Panc1 (cell line): Measurements from ENCODE around the gene NPAS4. TPM values are rescaled to one million over a fixed set of nuclear protein-coding genes. Genes with fewer than 3 reads are reported as not detected.
A peak's percentile ranks its signal among the peaks of the same experiment; 100 is the strongest.

Experiments used
- ATAC-seq: fragments of 200-7000 bp; cut with Tn5 transposase; 2 replicates; pipeline ENCODE4 v1.9.1; 2020; ENCODE audit warnings: mild to moderate bottlenecking, moderate library complexity
- BruUV-seq: library from RNA; stranded (reverse); fragments of 400-500 nt; replicated peaks from 2 replicates; lab custom pipeline; 2021; lab: Mats Ljungman, UMichigan
- CTCF ChIA-PET: fragments of 300-600 bp; sonication (Branson Sonifier 250); formaldehyde crosslinking; loops from one replicate; lab custom pipeline; 2022; ENCODE audit warnings: antibody characterized with exemption; lab: Charles Lee
- POLR2A ChIA-PET: fragments of 300-600 bp; sonication (Branson Sonifier 250); formaldehyde crosslinking; loops from one replicate; lab custom pipeline; 2022; ENCODE audit warnings: antibody characterized with exemption; lab: Charles Lee
- DNase-seq: peaks from one replicate; pipeline ENCODE4 v3.0.0-alpha.2; 2010; ENCODE audit warnings: low read depth, low spot score
- H3K27ac ChIP-seq: 2 replicates; pipeline ENCODE4 v1.5.1; 2011; ENCODE audit warnings: mild to moderate bottlenecking, low read length, inconsistent platforms
- H3K27me3 ChIP-seq: fragments of 200-500 bp; sonication (Bioruptor generic); 2 replicates; pipeline ENCODE4 v1.6.0; 2014; ENCODE audit warnings: low read length, inconsistent platforms; ENCODE audit not compliant: control insufficient read depth, insufficient read depth
- H3K36me3 ChIP-seq: fragments of 200-500 bp; sonication (Bioruptor generic); 2 replicates; pipeline ENCODE4 v1.5.1; 2014; ENCODE audit warnings: inconsistent platforms, mild to moderate bottlenecking, low read length, moderate library complexity; ENCODE audit not compliant: control insufficient read depth, insufficient read depth
- H3K4me1 ChIP-seq: 2 replicates; pipeline ENCODE4 v1.5.1; 2011; ENCODE audit warnings: inconsistent platforms, mild to moderate bottlenecking, low read length, moderate library complexity; ENCODE audit not compliant: control insufficient read depth, insufficient read depth
- H3K4me3 ChIP-seq, 2 experiments: 2 replicates each; pipeline ENCODE4 v1.5.1; 2011 to 2012; ENCODE audit warnings: low read depth in 2 of 2, low read length in 2 of 2, mild to moderate bottlenecking in 2 of 2, inconsistent platforms in 1 of 2, moderate library complexity in 1 of 2
- H3K9me3 ChIP-seq: fragments of 200-500 bp; sonication (Bioruptor generic); 2 replicates; pipeline ENCODE4 v1.5.1; 2014; ENCODE audit warnings: low read depth, mild to moderate bottlenecking, inconsistent platforms, low read length, moderate library complexity; ENCODE audit not compliant: control insufficient read depth, insufficient read depth
- CTCF ChIP-seq: fragments of 450-650 bp; IDR thresholded peaks from 2 replicates; pipeline ENCODE4 v1.5.1; 2017; ENCODE audit warnings: mild to moderate bottlenecking
- POLR2AphosphoS5 ChIP-seq: IDR thresholded peaks from 2 replicates; pipeline ENCODE4 v1.6.1; 2012; ENCODE audit warnings: mild to moderate bottlenecking, low read depth, low read length, moderate library complexity
- REST ChIP-seq, 2 experiments: IDR thresholded peaks; 2 replicates each; pipeline ENCODE4 v1.6.1; 2011 to 2012; ENCODE audit warnings: low read depth in 2 of 2, control low read depth in 1 of 2, low read length in 1 of 2, mild to moderate bottlenecking in 1 of 2, moderate library complexity in 1 of 2; ENCODE audit not compliant: insufficient read depth in 1 of 2
- SIN3A ChIP-seq: IDR thresholded peaks from 2 replicates; pipeline ENCODE4 v1.6.1; 2012; ENCODE audit warnings: low read depth, mild to moderate bottlenecking, low read length, moderate library complexity, borderline replicate concordance; ENCODE audit not compliant: insufficient read depth
- TCF7L2 ChIP-seq: IDR thresholded peaks from 2 replicates; pipeline ENCODE4 v1.6.1; 2011; ENCODE audit warnings: mild to moderate bottlenecking, low read depth, low read length, inconsistent platforms
- in situ Hi-C: cut with HindIII; loops from 2 replicates; pipeline ENCODE4 v1.10.0; 2016; ENCODE audit warnings: low sequenced_read_pairs, low pct_unique_long_range_greater_than_20kb
- intact Hi-C: fragments of 100-400 bp; cut with micrococcal nuclease; formaldehyde crosslinking; loops from one replicate; pipeline ENCODE4 v1.10.0; 2022; ENCODE audit not compliant: unreplicated experiment
- total RNA-seq: library from RNA; stranded (reverse); gene quantifications from one replicate; pipeline ENCODE4 v1.2.1, GENCODE V29; 2021; ENCODE audit not compliant: unreplicated experiment

The NPAS4 gene
- total RNA-seq, 1 experiment from 2014 or later: 0.08 TPM

DNA sequence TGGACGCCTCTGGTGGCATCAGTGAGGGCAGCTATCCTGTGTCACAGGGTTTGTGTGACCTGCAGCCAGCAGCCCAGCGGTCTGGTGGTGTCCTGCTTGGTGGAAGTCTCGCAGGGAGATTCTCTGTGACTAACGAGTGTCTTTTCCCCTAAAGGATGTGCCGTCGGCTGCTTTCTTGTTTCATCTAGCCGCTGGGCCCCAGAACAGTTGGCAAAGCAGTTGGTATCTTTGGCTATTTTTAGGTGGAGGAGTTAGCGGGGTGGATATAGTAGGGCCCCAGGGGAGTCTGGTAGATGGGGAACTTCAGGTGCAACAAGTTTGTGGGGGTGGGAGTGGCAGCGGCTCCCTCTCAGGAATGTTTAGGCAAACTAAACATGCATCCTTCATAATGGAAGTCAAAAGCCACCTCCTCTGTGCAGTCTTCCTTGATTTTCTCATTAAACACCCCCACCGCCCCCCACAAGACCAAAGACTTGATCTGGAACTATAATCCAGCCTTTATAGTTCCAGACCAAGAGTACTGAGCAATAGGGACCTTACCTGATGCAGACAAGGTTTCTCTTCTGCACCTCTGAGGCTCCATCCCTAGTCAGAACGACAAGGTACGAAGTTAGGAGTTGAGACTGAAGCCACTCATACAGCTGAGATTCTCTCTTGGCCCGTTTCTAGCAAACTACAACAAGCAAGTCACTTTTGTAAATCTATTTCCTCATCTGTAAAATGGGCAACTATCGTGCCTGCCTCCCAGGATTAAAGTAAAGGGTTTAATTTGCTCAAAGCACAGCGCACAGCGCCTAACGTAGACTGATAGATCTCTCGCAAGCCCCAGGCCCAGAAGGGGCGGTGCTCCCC lies 44.8 kb downstream of the NPAS4 start:
- no peaks in the 10 kb centered on the region for H3K9me3 ChIP-seq
- in situ Hi-C loops: no loop called here
- ChIA-PET POLR2A (no interaction called here), CTCF (interaction anchor here (1.0 to 1.1 kb wide), 2 partner anchors 27 to 44 kb away, joined by 3 to 4 read pairs; partner anchors contain the start of gene MRPL11)
- DNase-seq (no peak), ATAC-seq (no peak)
- peaks cover 11% of the 10 kb centered on the region for H3K4me1 ChIP-seq
- no peaks in the 10 kb centered on the region for H3K27me3 ChIP-seq
- TF ChIP-seq REST (IDR thresholded peaks at IDR 0.05; ENCODE audit: insufficient read depth in 1 of 2, low read depth in 2 of 2, low read length in 1 of 2) (no peak), POLR2AphosphoS5 (no peak), TCF7L2 (no peak)
- H3K4me3 ChIP-seq: peak overlapping the region; percentile 70 to 82
- H3K27ac ChIP-seq: no peak overlapping the region
- BruUV-seq: no TSS peak
- intact Hi-C loops: no loop called here
- no peaks in the 10 kb centered on the region for H3K36me3 ChIP-seq

DNA sequence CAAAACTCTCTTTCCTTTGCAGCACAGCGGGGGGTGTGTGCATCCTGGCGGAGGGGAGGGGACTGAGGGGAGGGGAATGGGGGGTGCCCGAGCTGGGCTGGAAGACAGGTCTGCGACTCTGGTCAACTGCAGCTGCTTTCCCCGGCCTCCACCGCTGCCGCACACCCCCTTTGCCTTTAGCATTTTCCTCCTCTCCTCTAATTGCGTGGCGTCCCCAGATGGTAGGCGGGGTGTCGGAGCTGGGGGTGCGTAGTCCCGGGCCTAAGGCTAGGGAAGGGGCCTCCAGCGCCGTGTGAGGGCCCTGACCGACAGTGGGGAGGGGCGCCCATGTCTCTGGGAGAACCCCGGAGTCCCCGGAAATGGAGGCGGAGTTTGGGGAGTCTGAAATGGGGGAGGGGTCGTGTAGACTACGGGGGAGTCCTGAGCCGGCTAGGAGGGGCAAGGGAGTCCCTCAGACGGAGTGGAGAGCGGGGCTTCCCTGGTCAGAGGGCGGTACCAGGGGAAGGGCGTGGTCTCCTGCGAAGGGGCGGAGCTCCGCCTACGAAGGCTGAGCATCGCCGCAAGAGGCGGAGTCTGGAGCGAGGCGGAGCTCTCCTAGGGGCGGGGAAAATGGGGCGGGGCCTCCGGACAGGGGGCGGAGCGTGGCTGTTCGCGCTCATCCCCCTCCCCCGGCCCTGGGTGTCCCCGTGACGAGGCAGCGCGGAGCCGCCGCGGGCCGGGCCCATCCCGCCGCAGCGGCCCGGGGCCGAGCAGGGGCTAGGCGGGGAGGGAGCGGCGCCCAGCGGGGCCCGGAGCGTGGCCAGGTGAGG lies 45.6 kb downstream of the NPAS4 start, which contains the start of gene PELI3:
TSS of gene PELI3 (plus strand) at position 681 of the 809 bp plus-strand sequence. CDS start 1,224 bp downstream, outside the sequence.
- intact Hi-C loops: no loop called here
- Histone ChIP-seq H3K27me3 (no peaks in the 10 kb centered on the region), H3K36me3 (no peaks in the 10 kb centered on the region), H3K27ac (peak within 1 kb of the TSS; percentile 77), H3K4me3 (peak within 1 kb of the TSS; percentile 70 to 82), H3K4me1 (peaks cover 11% of the 10 kb centered on the region), H3K9me3 (no peaks in the 10 kb centered on the region)
- DNase-seq: no peak
- ChIA-PET CTCF (interaction anchor here (0.6 to 1.1 kb wide), 15 partner anchors 12 to 1626 kb away, joined by 3 to 10 read pairs (median 4); partner anchors contain the start of genes MRPL11 and ZDHHC24), POLR2A (interaction anchor here (0.6 kb wide), 9 partner anchors 17 to 388 kb away, joined by 3 to 10 read pairs (median 3); partner anchors contain the start of gene RCE1)
- TF ChIP-seq TCF7L2 (no peak), POLR2AphosphoS5 (peak; percentile 9; the same call in 1 of the 2 replicates)
- ATAC-seq: peak; percentile 97
- in situ Hi-C loops: no loop called here
- BruUV-seq: no TSS peak

- ATAC-seq (peak; percentile 70), DNase-seq (no peak)
- H3K4me3 ChIP-seq: peak overlapping the region; percentile 50 to 70
- in situ Hi-C loops (no loop called here), intact Hi-C loops (no loop called here)
- no peaks in the 10 kb centered on the region for H3K27me3 ChIP-seq
- BruUV-seq: no TSS peak
- ChIA-PET POLR2A (interaction anchor here (0.6 kb wide), 1 partner anchor 387 kb away, joined by 3 read pairs; no protein-coding TSS in a partner anchor), CTCF (interaction anchor here (0.7 to 1.1 kb wide), 4 partner anchors 11 to 28 kb away, joined by 3 to 10 read pairs (median 4); partner anchors contain the start of gene MRPL11)
- TF ChIP-seq REST (IDR thresholded peaks at IDR 0.05; ENCODE audit: insufficient read depth in 1 of 2, low read depth in 2 of 2, low read length in 1 of 2) (no peak), SIN3A (no peak), CTCF (no peak), TCF7L2 (no peak; the same call in 1 of the 2 replicates), POLR2AphosphoS5 (no peak)
- no peaks in the 10 kb centered on the region for H3K9me3 ChIP-seq
- H3K36me3 ChIP-seq: no peaks in the 10 kb centered on the region
- H3K27ac ChIP-seq: peak overlapping the region; percentile 26; the same call in 1 of the 2 replicates
- H3K4me1 ChIP-seq: peaks cover 11% of the 10 kb centered on the region
These were observed 46.3 kb downstream of the NPAS4 start for GRCh38 chr11:66467034-66467659.
